Natural killer cell (primary cell): ENCODE measurements around the gene OCRL. TPM values are rescaled to one million over a fixed set of nuclear protein-coding genes. Genes with fewer than 3 reads are reported as not detected.

Experiments used
- ATAC-seq, 3 donors: fragments of 150-1000 bp in 2 of 3; fragments of 200-7000 bp in 1 of 3; cut with Tn5 transposase; 1 replicate in 1 of 3; 2 replicates in 2 of 3; pipeline ENCODE4 v1.10.0; 2021; ENCODE audit warnings: mild to moderate bottlenecking in 2 of 3, moderate library complexity in 2 of 3
- DNase-seq, 2 donors: peaks; one replicate each; pipeline versions ENCODE4 v3.0.0 to v3.0.0-alpha.2; 2013 to 2021; ENCODE audit warnings: mixed read lengths in 1 of 2
- H3K27ac ChIP-seq: one replicate; pipeline ENCODE4 v1.5.1; 2013; ENCODE audit warnings: mild to moderate bottlenecking, low read length
- H3K27me3 ChIP-seq: one replicate; pipeline ENCODE4 v1.6.1; 2013; ENCODE audit warnings: low read length; ENCODE audit not compliant: control insufficient read depth, insufficient read depth
- H3K36me3 ChIP-seq: one replicate; pipeline ENCODE4 v1.6.1; 2013; ENCODE audit warnings: low read length; ENCODE audit not compliant: control insufficient read depth, insufficient read depth
- H3K4me1 ChIP-seq: one replicate; pipeline ENCODE4 v1.6.1; 2013; ENCODE audit warnings: low read length; ENCODE audit not compliant: control insufficient read depth, insufficient read depth
- H3K4me3 ChIP-seq: one replicate; pipeline ENCODE4 v1.5.1; 2013; ENCODE audit warnings: low read length
- H3K9me3 ChIP-seq: one replicate; pipeline ENCODE4 v1.6.1; 2013; ENCODE audit warnings: low read length; ENCODE audit not compliant: control insufficient read depth, insufficient read depth
- H3K27ac Mint-ChIP-seq, 2 donors: one replicate each; pipeline ENCODE4 v1.8.0; 2022; ENCODE audit warnings: mild to moderate bottlenecking in 2 of 2, mixed read lengths in 2 of 2, moderate library complexity in 1 of 2
- H3K27me3 Mint-ChIP-seq, 2 donors: one replicate each; pipeline ENCODE4 v1.8.0; 2022; ENCODE audit warnings: low read depth in 2 of 2, mixed read lengths in 2 of 2
- H3K36me3 Mint-ChIP-seq: one replicate; pipeline ENCODE4 v1.8.0; 2022; ENCODE audit warnings: mixed read lengths
- H3K4me1 Mint-ChIP-seq, 2 donors: one replicate each; pipeline ENCODE4 v1.8.0; 2022; ENCODE audit warnings: mixed read lengths in 2 of 2
- H3K4me3 Mint-ChIP-seq: one replicate; pipeline ENCODE4 v1.8.0; 2022; ENCODE audit warnings: mild to moderate bottlenecking, moderate library complexity, mixed read lengths
- H3K9me3 Mint-ChIP-seq, 2 donors: one replicate each; pipeline ENCODE4 v1.8.0; 2022; ENCODE audit warnings: mixed read lengths in 2 of 2
- WGBS: methylation state at CpG from one replicate; pipeline ENCODE4 v1.1.7; 2013; ENCODE audit warnings: missing lambda C conversion rate; ENCODE audit not compliant: insufficient coverage; 5-methylcytosine and 5-hydroxymethylcytosine counted together
- intact Hi-C: fragments of 100-400 bp; cut with micrococcal nuclease; formaldehyde crosslinking; loops from one replicate; pipeline ENCODE4 v1.14.2; 2022
- total RNA-seq, 4 donors: library from RNA; stranded (reverse); fragments of 120-200 nt in 1 of 4; gene quantifications; one replicate each; pipeline versions ENCODE4 v1.2.3 to v1.2.4, GENCODE V29; 2013 to 2022
- TF ChIP-seq, protein P1 (sequence below): fragments of 200-600 bp; IDR thresholded peaks from one replicate; pipeline ENCODE4 v1.8.0; 2022; ENCODE audit warnings: antibody characterized with exemption

The OCRL gene
- total RNA-seq, 3 donors from 2014 or later (not counting 1 experiment from before 2014, with no cell fraction given) = 1.0 to 2.2 (median 1.8) TPM

DNA sequence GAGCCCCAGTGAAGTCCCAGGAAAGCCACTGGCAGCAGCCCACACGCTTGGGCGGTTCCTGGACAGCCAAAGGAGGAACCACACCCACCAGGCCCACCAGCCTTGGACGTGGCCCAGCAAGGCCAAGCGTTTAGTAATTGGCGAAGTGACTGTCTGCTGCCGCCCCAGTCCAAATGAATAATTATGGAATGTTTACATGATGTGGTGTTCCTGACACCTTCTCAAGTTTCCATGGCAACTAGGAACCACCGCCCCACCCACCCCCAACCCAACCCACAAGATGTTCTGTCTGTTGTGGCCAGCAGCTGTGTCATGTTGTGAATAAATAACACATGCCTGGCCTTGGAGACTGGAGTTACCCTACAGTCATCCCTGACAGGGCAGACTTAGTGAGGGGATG, 92.4 kb downstream of the OCRL start:
- Histone ChIP-seq H3K27ac (no peak overlapping the region), H3K9me3 (no peaks in the 10 kb centered on the region), H3K4me3 (no peak overlapping the region), H3K36me3 (no peaks in the 10 kb centered on the region), H3K4me1 (peaks cover 4% of the 10 kb centered on the region), H3K27me3 (no peaks in the 10 kb centered on the region)
- 80% methylated on average over 4 of the region's 7 CpGs for WGBS
- ATAC-seq = peak in 1 of 3 donors; percentile 30
- Mint-ChIP-seq H3K4me1 (peaks cover 0 to 3% of the 10 kb centered on the region in 2 donors), H3K27me3 (no peaks in the 10 kb centered on the region), H3K36me3 (no peaks in the 10 kb centered on the region), H3K9me3 (no peaks in the 10 kb centered on the region), H3K4me3 (no peak overlapping the region), H3K27ac (no peak overlapping the region)
- TF ChIP-seq, protein P1, sequence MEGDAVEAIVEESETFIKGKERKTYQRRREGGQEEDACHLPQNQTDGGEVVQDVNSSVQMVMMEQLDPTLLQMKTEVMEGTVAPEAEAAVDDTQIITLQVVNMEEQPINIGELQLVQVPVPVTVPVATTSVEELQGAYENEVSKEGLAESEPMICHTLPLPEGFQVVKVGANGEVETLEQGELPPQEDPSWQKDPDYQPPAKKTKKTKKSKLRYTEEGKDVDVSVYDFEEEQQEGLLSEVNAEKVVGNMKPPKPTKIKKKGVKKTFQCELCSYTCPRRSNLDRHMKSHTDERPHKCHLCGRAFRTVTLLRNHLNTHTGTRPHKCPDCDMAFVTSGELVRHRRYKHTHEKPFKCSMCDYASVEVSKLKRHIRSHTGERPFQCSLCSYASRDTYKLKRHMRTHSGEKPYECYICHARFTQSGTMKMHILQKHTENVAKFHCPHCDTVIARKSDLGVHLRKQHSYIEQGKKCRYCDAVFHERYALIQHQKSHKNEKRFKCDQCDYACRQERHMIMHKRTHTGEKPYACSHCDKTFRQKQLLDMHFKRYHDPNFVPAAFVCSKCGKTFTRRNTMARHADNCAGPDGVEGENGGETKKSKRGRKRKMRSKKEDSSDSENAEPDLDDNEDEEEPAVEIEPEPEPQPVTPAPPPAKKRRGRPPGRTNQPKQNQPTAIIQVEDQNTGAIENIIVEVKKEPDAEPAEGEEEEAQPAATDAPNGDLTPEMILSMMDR = no peak
- intact Hi-C loops = no loop called here
- DNase-seq = no peak

DNA sequence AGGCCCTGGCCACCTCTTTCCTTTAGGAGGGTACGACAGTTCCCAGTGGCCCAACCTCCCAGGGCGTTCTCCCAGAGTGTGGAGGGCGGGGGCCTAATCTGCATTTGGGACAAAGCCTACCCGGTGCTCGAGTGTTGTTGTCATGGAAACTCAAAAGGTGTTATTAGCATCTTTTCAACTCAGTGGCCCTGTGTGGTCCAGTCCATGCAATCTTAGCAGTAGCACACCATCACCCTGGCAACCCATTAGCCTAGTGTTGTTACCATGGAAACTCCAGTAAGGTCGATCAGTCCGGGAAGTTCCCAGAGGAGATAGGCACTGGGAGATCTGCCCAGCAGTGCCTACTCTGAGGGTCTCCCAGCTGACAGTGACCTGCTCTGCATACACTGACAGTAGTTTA, 94.5 kb downstream of the OCRL start:
- Mint-ChIP-seq H3K4me3 (no peak overlapping the region), H3K27ac (no peak overlapping the region), H3K4me1 (peaks cover 0 to 6% of the 10 kb centered on the region in 2 donors), H3K9me3 (no peaks in the 10 kb centered on the region), H3K27me3 (no peaks in the 10 kb centered on the region), H3K36me3 (no peaks in the 10 kb centered on the region)
- TF ChIP-seq, protein P1 = no peak
- Histone ChIP-seq H3K36me3 (no peaks in the 10 kb centered on the region), H3K27ac (no peak overlapping the region), H3K9me3 (no peaks in the 10 kb centered on the region), H3K27me3 (no peaks in the 10 kb centered on the region), H3K4me1 (peaks cover 9% of the 10 kb centered on the region), H3K4me3 (no peak overlapping the region)
- 78% methylated on average over 6 of the region's 7 CpGs for WGBS
- DNase-seq (no peak), ATAC-seq (no peak)
- intact Hi-C loops = no loop called here

DNA sequence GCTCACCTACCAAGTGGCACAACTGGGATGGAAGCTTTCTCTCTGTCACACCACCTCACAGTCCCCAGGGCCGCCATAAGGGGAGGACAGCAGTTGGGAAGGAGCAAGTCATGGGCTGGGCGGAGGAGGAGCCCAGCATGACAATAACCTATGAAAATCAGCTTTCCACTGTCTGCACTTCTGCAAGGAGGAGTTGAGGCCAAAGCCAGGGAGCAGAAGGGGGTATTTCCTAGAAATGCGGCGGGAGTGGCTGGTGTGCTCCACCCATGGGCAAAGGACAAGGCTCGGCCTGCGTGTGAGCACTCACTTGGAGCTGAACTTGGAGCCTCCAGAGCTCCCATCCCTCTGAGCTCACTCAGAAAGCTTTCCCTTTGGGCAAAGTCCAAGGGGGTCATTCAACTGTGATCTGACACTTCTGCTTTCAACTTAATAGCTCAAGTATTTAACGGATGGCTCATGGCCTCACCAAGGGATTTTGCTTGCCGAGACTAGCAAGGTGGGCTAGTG, 96.2 kb downstream of the OCRL start:
- no peaks in the 10 kb centered on the region for H3K27me3 Mint-ChIP-seq
- intact Hi-C loops = no loop called here
- H3K4me1 Mint-ChIP-seq = peaks cover 0 to 6% of the 10 kb centered on the region in 2 donors
- TF ChIP-seq, protein P1 = no peak
- no peak overlapping the region for H3K4me3 ChIP-seq
- H3K4me3 Mint-ChIP-seq = no peak overlapping the region
- H3K9me3 Mint-ChIP-seq = no peaks in the 10 kb centered on the region
- no peak for ATAC-seq
- H3K9me3 ChIP-seq = no peaks in the 10 kb centered on the region
- H3K27ac Mint-ChIP-seq = no peak overlapping the region
- WGBS = 96% methylated on average over 6 of the region's 8 CpGs
- H3K36me3 Mint-ChIP-seq = no peaks in the 10 kb centered on the region
- no peak for DNase-seq
- H3K27me3 ChIP-seq = no peaks in the 10 kb centered on the region
- H3K36me3 ChIP-seq = no peaks in the 10 kb centered on the region
- H3K4me1 ChIP-seq = peaks cover 9% of the 10 kb centered on the region
- H3K27ac ChIP-seq = no peak overlapping the region
